Mucosa of stomach (tissue), 1 donor: ENCODE measurements around the gene LDLRAD3.

Source experiments
- H3K27me3 ChIP-seq: one replicate; pipeline ENCODE4 v1.7.0; 2013; ENCODE audit warnings: mild to moderate bottlenecking, low read length; ENCODE audit not compliant: control insufficient read depth, insufficient read depth
- H3K36me3 ChIP-seq: one replicate; pipeline ENCODE4 v1.7.0; 2013; ENCODE audit warnings: low read length; ENCODE audit not compliant: control insufficient read depth, insufficient read depth
- H3K4me1 ChIP-seq: one replicate; pipeline ENCODE4 v1.7.0; 2013; ENCODE audit warnings: mild to moderate bottlenecking, low read length; ENCODE audit not compliant: control insufficient read depth, insufficient read depth
- H3K4me3 ChIP-seq: one replicate; pipeline ENCODE4 v1.7.0; 2013; ENCODE audit warnings: low read length
- H3K9ac ChIP-seq: one replicate; pipeline ENCODE4 v1.7.0; 2013; ENCODE audit warnings: mild to moderate bottlenecking, low read length, moderate library complexity
- H3K9me3 ChIP-seq: one replicate; pipeline ENCODE4 v1.7.0; 2013; ENCODE audit warnings: mild to moderate bottlenecking, low read length, moderate library complexity; ENCODE audit not compliant: control insufficient read depth
- donor health status: Pancreatic carcinoma.

Gene LDLRAD3

DNA sequence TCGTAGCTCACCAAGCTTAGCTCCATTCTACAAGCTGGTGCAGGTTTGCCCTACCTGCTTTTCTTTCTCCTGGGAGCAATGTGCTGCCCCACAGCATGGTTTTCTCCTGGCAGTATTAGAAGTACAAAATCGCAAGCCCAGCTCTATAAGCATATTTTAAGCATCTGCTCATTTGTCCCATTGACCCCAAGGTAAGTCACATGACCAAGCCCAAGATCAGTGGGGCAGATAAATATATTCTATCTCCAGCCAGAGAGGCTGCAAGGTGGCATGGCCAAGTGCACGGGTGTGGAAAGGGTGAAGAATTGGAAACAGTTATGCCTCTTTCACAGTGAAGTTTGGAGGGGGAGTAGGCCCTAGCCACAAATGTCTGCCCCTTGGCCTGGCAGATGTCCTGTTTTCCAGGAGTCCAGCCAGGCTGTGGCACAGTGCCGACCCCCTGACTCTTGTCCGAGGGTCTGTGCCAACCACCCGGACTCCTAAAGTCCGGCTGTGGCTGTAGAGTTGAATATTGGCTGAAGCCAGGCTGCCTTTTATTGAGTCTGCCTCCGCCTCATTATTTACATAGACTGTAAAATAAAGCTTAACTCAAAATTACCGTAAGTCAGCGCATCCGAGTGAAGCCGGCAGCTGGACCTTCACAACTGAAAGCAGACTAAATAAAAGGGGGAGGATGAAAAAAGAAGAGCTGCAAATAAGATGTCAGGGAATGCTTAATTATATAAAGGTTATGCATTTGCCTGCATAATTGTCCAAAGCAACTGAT, 179.7 kb downstream of the LDLRAD3 start:
- no peak overlapping the region for H3K4me3 ChIP-seq
- H3K9me3 ChIP-seq = no peaks in the 10 kb centered on the region
- H3K4me1 ChIP-seq = no peaks in the 10 kb centered on the region
- H3K36me3 ChIP-seq = no peaks in the 10 kb centered on the region
- no peaks in the 10 kb centered on the region for H3K27me3 ChIP-seq
- H3K9ac ChIP-seq = no peak overlapping the region

DNA sequence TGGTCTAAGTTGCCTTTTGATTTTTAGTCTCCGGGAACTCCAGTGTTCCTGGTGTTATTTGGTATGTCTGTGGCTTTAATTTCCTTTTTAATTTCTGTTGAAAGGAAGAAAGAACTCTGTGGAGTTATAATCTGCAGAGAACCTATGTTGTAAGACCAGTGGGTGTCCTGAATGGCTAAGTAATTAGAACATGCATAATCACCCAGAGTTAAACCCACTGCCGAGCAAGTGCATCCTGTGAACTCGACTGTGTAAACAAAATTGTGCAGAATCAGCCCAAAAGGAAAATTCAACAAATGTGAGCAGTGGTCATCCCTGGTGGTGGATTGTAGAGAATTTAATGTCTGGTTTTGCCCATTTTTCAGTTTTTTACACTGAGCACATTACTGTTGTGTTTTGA, 182.8 kb downstream of the LDLRAD3 start:
- no peak overlapping the region for H3K9ac ChIP-seq
- H3K36me3 ChIP-seq = no peaks in the 10 kb centered on the region
- H3K27me3 ChIP-seq = no peaks in the 10 kb centered on the region
- H3K9me3 ChIP-seq = no peaks in the 10 kb centered on the region
- H3K4me1 ChIP-seq = no peaks in the 10 kb centered on the region
- H3K4me3 ChIP-seq = no peak overlapping the region

DNA sequence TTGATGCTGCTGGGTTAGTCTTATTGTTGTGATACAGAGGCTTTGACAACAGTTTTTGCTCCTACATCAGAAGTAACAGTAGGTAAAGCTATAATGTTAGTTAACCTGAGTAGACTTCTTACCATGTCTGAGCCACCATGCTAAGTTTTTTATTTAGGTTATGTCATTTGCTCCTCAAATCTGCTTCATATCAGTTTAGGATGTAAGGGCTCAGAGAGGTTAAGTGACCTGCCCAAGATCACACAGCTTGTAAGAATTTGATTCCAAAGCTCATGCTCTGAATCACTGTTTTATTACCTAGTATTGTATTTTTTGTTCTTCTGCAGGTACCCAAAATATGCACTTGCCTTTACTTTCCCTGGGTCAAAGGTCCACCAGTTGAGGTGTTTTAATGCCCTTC, 183.7 kb downstream of the LDLRAD3 start:
- H3K27me3 ChIP-seq = no peaks in the 10 kb centered on the region
- H3K4me1 ChIP-seq = no peaks in the 10 kb centered on the region
- no peak overlapping the region for H3K4me3 ChIP-seq
- no peaks in the 10 kb centered on the region for H3K9me3 ChIP-seq
- H3K36me3 ChIP-seq = no peaks in the 10 kb centered on the region
- H3K9ac ChIP-seq = no peak overlapping the region

DNA sequence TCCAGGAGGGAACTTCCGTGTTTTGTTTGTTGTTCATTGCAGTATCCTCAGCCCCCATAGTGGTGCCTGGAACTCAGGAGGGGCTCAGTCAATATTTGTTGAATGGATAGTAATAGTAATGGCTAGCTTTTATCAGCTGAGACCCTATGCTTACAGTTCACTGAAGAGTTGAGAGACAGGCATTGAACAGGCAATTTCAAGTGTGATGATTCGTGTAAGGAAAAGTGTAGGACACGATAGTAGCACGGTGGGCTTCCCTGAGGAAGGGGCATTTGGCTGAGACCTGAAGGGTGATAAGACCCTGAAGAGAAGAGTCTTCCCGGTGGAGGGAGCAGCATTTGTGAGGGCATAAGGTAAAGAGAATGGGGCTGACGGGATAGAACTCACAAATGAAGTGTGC, 186.1 kb downstream of the LDLRAD3 start:
- no peak overlapping the region for H3K9ac ChIP-seq
- H3K4me1 ChIP-seq = no peaks in the 10 kb centered on the region
- H3K27me3 ChIP-seq = no peaks in the 10 kb centered on the region
- H3K9me3 ChIP-seq = no peaks in the 10 kb centered on the region
- H3K36me3 ChIP-seq = no peaks in the 10 kb centered on the region
- H3K4me3 ChIP-seq = no peak overlapping the region

DNA sequence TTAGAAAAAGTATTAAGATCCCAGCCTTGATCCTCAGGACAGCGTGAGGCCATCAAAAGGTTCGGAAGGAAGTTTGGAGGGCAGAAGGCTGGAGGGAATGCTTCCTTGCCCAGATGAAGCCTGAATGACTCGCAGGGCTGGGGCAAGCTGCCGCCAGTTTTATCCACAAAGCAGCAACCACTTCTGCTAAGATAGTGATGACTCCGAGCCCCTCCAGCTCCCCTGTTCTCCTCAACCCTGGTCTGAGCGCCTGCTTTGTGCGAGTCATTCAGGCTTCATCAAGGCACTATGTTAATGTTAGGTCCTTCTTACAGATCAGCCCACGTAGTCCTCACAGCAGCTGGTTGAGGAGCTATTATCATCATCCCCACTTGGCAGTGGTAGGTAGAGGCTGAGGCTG, 186.5 kb downstream of the LDLRAD3 start:
- no peaks in the 10 kb centered on the region for H3K9me3 ChIP-seq
- no peak overlapping the region for H3K9ac ChIP-seq
- H3K27me3 ChIP-seq = no peaks in the 10 kb centered on the region
- no peaks in the 10 kb centered on the region for H3K4me1 ChIP-seq
- H3K36me3 ChIP-seq = no peaks in the 10 kb centered on the region
- H3K4me3 ChIP-seq = no peak overlapping the region

DNA sequence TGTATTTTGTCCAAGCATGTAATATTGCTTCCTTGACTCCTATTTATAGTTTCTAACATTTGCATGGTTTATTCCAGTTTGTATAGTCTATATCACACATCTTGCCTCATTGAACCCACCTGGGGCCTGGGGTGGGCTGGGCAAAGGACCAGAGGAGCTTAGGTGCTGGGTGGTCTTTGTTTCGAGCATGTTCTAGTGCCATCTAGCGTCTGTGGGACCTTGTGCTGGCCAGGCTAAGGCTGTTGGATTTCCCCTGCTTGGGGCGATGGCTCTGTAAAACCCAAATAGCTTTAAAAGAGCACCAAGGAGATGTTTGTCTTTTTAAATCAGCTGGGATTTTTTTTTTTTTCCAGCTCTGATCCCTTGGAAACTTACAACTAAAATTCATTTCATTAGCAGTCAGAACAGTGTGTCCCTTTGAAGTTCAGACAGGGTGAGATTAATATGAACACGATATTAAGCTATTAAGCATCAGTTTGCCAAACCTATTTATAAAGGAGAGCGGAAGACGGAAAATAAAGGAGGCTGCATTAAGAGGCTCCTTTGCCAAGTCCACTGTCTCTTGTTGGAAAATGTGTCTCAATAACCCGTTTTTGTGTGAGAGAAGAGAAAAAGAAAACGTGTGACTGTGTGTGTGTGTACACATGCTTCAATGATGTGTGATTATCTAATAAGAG, 188.0 kb downstream of the LDLRAD3 start:
- H3K9ac ChIP-seq = no peak overlapping the region
- no peaks in the 10 kb centered on the region for H3K9me3 ChIP-seq
- no peak overlapping the region for H3K4me3 ChIP-seq
- no peaks in the 10 kb centered on the region for H3K36me3 ChIP-seq
- no peaks in the 10 kb centered on the region for H3K4me1 ChIP-seq
- H3K27me3 ChIP-seq = no peaks in the 10 kb centered on the region

DNA sequence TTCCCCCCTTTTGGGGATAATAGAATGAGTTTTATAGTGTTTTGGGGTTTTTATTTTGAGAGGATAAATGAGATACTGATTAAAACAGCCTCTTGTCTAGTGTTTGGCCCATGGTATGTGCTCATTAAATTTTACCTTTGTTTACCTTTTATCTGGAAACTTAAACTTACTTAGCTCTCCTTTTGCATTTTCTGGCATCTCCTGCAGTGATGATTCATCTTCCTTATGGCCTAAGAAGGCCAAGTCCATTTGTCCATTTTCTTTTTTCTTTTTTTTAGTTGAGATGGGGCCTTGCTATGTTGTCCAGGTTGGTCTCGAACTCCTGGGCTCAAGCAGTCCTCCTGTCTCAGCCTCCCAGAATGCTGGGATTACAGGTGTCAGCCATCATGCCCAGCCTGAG, 189.1 kb downstream of the LDLRAD3 start:
- Histone ChIP-seq H3K27me3 (no peaks in the 10 kb centered on the region), H3K36me3 (no peaks in the 10 kb centered on the region), H3K4me3 (no peak overlapping the region), H3K9ac (no peak overlapping the region), H3K9me3 (no peaks in the 10 kb centered on the region), H3K4me1 (no peaks in the 10 kb centered on the region)

DNA sequence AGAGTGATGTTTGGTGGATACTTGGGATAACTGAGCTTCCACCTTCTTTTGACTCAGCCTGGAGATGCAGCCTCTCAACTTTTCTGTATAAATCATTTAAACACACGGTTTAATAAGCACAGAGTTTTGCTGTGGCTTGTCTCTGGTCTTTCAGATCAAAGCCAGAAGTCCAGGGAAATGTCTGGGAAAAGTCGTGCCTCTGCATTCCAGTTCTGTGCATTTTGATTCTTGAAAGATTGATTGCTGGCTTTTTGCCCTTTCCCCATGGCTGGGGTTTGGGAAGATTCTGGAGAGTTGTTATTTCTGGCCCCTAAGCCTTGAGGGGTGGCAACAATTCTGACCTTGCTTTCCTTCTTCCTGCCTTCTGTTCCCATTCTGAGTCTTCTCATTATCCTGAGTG, 191.2 kb downstream of the LDLRAD3 start:
- no peaks in the 10 kb centered on the region for H3K27me3 ChIP-seq
- no peaks in the 10 kb centered on the region for H3K36me3 ChIP-seq
- H3K9ac ChIP-seq = no peak overlapping the region
- no peaks in the 10 kb centered on the region for H3K9me3 ChIP-seq
- no peaks in the 10 kb centered on the region for H3K4me1 ChIP-seq
- H3K4me3 ChIP-seq = no peak overlapping the region

DNA sequence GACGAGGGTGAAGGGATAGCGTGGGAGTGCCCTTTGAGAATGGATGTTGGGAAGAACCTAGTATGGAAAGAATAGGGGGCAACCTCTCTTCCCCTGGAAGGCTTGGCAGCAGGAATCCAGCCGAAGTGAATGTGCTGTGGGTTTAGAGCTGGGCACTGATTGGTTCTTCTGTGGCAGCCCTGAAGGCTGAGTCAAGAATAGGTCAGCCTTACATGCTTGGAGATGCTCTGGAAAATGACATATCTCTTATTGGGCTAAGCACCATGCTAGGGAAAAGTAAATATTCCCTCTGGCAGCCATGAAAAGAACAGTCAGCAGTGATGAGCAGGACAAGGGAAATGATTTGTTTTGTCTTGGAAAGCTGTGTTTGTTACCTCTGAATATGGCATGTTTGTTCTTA, 195.9 kb downstream of the LDLRAD3 start:
- Histone ChIP-seq H3K9ac (no peak overlapping the region), H3K4me3 (no peak overlapping the region), H3K36me3 (no peaks in the 10 kb centered on the region), H3K9me3 (no peaks in the 10 kb centered on the region), H3K27me3 (no peaks in the 10 kb centered on the region), H3K4me1 (no peaks in the 10 kb centered on the region)

DNA sequence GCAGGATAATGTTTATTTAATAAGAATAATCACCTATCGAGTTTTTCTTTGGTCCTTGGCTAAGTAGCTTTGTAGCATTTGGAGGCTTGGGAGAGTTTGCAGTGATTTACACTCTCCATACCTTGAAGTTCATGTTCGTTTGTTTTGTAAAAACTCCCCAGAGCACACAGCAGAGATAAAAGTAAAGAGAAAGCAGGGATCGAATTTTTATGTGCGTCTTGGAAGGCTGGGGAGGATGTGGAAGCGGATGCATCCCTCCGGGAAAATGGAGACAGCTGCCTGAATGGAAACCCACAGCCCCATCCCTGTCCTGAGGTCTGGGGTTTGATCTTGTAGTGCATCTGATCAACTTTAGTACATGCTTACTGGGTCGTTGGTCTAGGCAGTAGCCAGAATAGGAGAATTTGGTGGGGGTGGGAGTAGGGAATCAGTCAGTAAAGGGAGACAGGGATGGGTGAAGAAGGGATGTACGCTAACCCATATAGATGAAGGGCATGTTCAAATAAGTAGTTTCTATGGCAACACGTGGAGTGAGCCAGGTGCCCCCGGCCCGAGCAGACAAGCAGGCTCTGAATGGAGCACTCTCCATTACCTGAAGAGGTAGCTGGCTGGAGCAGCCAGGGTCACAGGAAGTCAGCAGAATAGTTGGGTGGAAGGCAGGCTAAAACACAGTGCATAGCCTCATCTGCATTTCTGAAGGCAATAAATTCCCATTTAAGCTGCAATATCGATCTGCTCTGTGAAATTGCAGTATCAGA, 197.5 kb downstream of the LDLRAD3 start:
- H3K27me3 ChIP-seq = no peaks in the 10 kb centered on the region
- H3K9ac ChIP-seq = no peak overlapping the region
- no peaks in the 10 kb centered on the region for H3K4me1 ChIP-seq
- no peaks in the 10 kb centered on the region for H3K36me3 ChIP-seq
- no peaks in the 10 kb centered on the region for H3K9me3 ChIP-seq
- no peak overlapping the region for H3K4me3 ChIP-seq

DNA sequence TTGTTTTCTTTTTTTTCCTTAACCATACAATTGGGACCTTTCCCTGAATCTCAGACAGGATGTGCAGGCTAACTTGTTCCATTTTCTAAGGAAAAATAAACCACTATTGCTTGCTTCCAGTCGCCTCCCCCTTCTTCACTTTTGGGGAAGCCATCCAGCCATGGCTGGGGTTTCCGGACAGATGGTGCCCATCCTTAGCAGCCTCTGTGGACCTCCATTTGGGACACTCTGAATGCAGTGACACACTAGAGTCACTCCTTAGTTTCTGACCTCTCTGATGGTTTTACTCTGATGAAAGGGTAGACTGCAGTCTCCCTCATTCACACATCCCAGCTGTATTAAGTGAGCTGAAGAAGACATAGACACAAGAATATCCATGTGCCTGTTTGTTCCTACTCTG, 198.1 kb downstream of the LDLRAD3 start:
- no peak overlapping the region for H3K9ac ChIP-seq
- no peaks in the 10 kb centered on the region for H3K36me3 ChIP-seq
- H3K27me3 ChIP-seq = no peaks in the 10 kb centered on the region
- H3K4me1 ChIP-seq = no peaks in the 10 kb centered on the region
- H3K9me3 ChIP-seq = no peaks in the 10 kb centered on the region
- H3K4me3 ChIP-seq = no peak overlapping the region

DNA sequence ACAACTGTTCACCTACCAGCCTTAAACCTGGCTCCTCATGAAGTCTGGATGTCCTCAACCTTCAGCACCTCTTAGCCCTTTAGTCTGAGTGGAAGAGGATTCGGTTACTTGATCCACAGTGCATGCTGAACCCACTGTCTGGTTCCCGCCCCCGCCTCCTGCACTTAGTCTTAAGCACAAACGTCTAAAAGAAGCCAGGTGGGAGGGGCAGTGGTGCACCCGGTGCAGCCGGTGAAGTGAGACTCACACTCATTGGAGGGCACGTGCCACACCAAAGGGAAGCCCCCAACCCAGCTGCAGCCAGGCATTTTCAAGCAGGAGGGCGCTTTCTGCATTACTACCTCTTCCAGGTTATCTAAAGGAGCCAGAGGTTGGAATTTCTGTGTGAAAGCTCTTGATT, 198.6 kb downstream of the LDLRAD3 start:
- no peaks in the 10 kb centered on the region for H3K9me3 ChIP-seq

More for the DNA sequence above, 198.6 kb downstream of the LDLRAD3 start:
- Histone ChIP-seq H3K27me3 (no peaks in the 10 kb centered on the region), H3K4me1 (no peaks in the 10 kb centered on the region), H3K4me3 (no peak overlapping the region), H3K36me3 (no peaks in the 10 kb centered on the region), H3K9ac (no peak overlapping the region)
